A549 treated with AZD2906 at 1 μM for 4 hours (cell line): ENCODE measurements around the gene RIMS3. TPM values are rescaled to one million over a fixed set of nuclear protein-coding genes. Genes with fewer than 3 reads are reported as not detected.

Experiments
- total RNA-seq: library from RNA; stranded (reverse); fragments of 200-300 nt; extraction: Qiagen RNA extraction; gene quantifications from 5 replicates; pipeline ENCODE4 v1.2.3, GENCODE V29; 2022

The RIMS3 gene
- total RNA-seq, result 0.84 to 1.3 TPM (median 1.2 TPM) in 5 replicates

DNA sequence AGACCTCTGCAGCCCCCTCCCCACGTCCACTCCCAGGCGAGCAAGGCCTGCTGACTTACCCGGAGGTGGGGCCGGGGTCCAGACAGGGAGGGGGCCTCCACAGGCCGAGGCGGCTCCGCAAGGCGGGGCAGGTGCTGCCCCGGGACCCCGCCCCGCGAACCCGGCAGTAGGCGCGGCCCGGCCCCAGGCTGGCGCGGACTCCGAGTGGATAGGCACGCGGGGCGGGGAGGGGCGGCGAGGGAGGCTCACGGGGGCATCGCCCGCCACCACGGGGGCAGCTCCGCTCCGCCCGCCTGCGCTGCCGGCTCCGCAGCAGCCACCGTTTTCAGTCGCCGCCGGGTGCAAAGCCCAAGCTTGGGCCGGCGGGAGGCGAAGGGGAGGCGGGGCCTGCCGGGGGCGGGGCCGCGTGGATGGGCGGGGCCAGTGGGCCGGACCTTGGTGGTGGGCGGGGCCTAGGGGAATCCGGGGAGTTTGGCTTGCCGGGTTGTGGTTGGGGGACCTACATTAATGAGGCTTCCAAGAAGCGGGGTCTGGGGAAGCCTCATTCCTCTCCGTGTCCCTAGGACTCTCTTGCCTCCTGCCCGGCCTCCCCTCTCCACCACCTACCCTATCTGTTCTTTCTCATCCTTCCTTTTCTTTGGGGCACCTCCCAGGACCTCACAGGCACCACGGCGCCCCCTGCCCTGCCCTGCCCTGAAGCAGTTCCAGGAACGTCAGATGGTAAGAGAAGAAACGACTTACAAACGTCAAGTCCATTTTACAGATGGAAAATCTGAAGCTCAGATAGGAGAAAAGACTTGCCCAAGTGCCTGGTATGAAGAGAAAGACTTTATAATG, at the start of gene RIMS3:
TSS of gene RIMS3 (minus strand) at position 348 of the 837 bp plus-strand sequence. CDS start 23,757 bp downstream, outside the sequence.

DNA sequence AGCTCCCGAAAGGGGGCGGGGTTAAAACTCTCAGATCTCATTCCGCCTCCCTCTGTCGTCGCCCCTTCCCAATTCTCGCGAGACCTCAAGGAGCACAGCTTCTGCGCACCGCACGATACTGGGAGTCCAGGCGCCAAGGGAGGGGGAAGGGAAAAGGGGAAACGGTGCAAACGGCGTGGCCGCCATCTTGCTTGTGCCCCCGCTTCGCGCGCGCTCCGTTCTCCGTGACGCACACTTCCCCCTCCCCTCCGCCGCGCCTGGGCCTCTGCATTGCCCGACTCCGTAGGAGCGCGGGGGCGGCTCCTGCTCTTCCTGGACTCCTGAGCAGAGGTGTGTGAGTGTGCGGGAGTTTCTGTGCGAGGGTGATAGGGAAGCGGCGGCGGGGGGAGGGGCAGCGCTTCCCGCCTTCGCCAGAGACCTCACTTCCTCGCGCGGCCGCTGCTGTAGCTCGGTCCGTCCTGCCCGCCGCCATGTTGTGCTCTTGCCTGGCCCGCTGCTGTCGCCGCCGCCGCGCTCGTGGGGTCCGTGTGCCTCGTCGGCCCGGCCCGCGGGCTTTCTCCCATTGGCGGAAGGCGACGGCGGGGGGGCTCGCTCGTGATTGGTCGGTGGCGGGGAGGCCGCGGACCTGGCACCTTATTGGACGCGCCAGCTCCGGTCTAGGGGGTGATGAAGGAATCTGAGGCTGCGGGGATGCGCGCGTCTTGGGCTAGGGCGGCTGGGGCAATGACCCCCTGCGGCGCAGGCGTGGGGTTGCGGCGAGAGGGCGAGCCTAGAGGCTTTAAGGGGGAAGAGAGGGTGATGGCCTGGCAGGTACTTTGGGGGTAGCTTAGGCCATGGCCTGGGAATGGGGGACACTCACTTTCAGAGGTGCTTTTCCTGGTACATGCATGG, 26.3 kb upstream of the RIMS3 start, which contains the start of gene NFYC:
TSS of gene NFYC (plus strand) at position 167 of the 891 bp plus-strand sequence. CDS start 47,140 bp downstream, outside the sequence.

Other genes starting within 250 kb of the RIMS3 start
- gene ZFP69B, start 215.2 kb downstream of the RIMS3 start, total RNA-seq, result 1.1 to 2.0 TPM (median 1.7 TPM) in 5 replicates
- not detected in 5 replicates for gene ZFP69, start 188.4 kb downstream of the RIMS3 start, total RNA-seq
- 3.7 to 4.8 TPM (median 4.2 TPM) in 5 replicates for gene EXO5, start 156.9 kb downstream of the RIMS3 start, total RNA-seq
- gene ZNF684, start 134.0 kb downstream of the RIMS3 start, total RNA-seq, result 1.7 to 2.2 TPM (median 1.9 TPM) in 5 replicates
- gene NFYC, start 26.0 kb upstream of the RIMS3 start, total RNA-seq, result 35.8 to 37.7 TPM (median 36.6 TPM) in 5 replicates
- 0.18 to 0.38 TPM (median 0.32 TPM) in 5 replicates for gene KCNQ4, start 118.1 kb upstream of the RIMS3 start, total RNA-seq
- gene CITED4, start 196.7 kb upstream of the RIMS3 start, total RNA-seq, result 46.7 to 127 TPM (median 108 TPM) in 5 replicates